NCI-H748 treated with DMSO at 0.1 percent for 48 hours (cell line): ENCODE results near the gene C1orf167.

Source experiments
- DNase-seq: peaks from one replicate; lab custom pipeline; 2025; lab: John Stamatoyannopoulos, UW

Gene C1orf167, protein sequence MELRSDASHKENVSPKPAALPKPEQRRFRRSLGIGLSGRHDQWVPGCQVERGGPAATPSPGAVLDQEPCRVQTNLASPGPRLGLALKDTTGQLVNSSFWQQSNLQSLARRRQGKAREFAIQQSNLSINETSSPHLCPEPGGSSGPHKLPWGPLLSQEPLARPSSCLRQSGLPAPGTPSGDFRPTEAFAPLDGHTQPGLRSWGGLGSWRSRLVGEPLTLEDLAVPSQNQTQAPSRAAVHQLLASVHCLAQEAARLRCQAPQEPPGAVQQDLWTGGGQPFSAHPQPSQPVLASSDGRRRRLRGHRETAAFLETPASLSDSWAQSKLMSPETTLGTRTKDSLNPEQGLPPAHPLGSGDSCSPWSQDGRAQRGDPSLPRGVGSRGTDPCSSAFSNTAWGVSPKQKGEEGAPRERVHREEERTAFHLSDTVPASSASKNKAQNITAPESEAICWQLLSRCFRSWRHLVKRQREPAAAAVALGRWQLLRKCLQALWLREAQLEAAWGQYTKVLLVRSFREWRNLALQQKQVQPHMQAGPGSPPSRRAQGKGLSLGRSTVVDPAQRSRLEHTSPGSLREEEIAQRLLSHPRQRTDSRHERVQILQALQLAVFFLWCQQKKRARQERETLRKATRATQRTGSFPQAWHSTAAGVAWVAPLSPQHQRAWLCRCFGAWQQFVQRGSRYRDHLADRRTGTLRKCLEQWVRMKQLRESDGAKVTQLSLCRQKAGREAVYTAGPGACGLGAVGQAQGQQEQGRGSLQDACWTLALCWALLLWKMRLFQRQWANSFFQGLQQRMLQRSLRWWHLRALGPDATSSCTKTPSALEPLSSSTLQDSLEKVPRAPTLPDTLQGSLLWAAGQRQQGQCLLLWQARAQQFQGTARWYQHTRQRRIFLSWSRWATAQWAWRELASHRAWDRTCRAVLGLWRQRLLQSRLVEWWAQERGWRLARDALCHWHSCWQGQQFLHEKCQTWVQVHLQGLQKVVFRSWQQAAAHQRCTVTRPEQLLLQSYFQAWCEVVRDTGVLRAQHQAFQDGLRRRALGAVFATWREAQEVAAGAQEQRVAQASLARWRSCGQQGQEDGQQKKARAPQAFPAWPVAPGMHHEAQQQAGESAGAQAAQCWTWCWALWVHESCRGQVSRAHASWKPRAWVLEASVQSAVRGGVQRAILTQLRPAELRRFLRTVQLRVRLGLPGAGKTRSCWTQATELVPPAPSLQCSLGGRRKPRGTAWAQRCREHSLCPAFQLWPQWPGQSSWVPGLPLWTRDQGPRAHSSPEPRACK (N-terminal part only)

DNA sequence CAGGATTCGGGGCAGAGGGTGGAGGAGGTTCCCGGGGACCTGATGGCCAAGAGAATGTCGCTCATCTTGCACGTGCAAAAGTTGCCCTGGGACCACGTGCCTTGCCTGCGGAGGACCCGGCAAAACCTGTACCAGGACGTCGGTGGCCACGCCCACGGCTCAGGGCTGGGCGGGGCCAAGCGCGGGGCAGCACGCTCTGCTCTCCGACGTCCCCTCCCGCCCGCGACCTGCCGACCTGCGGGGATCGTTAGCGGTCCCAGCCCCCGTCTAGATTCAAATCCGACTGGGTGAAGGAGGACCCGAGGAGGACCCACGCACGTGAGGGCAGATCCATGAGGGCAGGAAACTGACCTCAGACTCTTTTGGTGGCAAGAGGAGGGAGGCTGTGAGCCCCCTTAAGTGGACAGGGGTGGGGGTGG, at the start of gene C1orf167:
Gene C1orf167, plus strand, starts transcription at position 206 of the 419 bp plus-strand sequence. CDS start 2,208 bp downstream, outside the sequence.
- no peak for DNase-seq

DNA sequence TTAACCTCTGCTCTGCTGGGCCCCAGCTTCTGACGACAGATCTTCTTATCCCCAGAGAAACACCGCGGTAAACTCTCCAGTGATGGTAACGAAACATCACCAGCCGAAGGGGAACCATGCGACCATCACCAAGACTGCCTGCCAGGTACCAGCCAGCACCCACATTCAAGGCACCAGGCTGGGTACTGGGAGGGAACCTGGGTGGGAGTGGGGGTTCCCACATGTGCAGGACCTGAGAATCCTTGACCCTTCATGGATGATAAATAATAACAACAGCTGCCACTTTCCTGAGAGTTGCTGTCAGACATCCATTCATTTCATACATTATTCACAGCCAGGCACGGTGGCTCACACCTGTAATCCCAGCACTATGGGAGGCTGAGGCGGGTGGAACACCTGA, 49.7 kb upstream of the C1orf167 start:
- DNase-seq: no peak

DNA sequence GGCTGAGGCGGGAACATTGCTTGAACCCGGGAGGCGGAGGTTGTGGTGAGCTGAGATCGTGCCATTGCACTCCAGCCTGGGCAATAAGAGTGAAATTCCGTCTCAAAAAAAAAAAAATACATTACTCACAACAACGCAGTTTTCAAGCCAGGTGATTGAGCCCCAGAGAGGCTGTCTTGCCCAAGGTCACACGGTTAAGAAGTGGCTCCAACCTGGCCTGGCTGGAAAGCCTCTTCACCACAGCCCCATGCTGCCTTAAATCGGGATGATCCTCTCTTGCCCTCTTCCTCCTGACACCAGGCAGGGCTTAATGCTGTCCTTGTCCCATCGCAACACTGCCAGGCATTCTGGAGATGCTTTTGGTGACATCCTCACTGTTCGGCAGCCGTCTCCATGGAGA, 48.9 kb upstream of the C1orf167 start:
- DNase-seq: no peak

DNA sequence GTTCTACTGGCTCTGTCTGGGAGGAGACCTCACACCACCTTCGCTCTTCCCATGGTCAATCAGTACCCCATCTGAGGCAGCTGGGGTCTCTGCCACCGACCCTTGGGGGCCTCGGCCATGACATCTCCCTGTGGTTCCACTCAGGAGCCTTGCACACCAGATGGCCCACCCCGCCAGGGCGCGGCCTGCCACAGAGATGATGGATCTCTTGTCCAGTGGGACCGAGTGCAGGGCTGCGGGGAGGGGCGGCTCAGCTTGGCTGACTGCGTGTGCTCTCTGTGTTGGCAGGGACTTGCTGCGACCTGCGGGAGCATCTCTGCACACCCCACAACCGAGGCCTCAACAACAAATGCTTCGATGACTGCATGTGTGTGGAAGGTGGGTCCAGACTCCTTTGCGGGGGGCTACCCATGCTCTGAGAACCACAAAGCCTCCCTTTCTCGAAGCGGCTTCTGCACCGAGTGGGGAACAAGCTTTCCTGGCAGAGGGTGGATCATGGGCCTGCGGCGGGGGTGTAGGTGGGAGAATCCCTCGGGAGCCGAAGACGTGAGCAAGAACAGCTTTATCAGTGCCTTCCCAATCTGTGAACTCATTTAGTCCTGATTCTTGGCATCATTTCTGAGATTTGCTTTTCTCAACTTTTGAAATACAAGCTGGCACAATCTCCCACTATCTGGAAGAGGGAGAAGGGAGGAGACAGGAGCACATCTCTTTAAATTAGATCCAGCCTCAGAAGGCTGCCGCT, 47.0 kb upstream of the C1orf167 start:
- DNase-seq: no peak

DNA sequence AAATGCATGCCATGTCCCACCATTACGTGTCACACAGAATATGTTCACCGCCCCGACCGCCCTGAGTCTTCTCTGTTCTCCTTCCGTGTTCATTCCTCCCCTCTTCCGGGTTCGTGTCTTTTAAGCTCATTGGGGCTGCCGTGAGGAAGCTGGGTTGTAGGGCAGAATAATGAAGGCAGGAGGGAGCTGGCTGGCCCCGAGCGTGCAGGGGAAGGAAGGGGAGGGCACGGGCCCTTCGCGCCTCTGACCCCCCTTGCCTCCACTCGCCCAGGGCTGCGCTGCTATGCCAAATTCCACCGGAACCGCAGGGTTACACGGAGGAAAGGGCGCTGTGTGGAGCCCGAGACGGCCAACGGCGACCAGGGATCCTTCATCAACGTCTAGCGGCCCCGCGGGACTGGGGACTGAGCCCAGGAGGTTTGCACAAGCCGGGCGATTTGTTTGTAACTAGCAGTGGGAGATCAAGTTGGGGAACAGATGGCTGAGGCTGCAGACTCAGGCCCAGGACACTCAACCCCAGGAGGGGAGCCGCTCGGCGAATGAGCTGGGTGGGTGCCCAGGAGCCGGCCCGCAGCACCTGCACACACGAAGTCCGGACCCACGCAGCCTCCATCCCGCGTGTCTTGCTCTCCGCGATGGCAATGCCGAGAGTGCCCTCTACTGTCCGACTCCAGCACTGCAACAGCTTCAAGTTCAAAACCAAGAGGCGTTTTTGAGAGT, 42.5 kb upstream of the C1orf167 start:
- DNase-seq: peak; percentile 44

DNA sequence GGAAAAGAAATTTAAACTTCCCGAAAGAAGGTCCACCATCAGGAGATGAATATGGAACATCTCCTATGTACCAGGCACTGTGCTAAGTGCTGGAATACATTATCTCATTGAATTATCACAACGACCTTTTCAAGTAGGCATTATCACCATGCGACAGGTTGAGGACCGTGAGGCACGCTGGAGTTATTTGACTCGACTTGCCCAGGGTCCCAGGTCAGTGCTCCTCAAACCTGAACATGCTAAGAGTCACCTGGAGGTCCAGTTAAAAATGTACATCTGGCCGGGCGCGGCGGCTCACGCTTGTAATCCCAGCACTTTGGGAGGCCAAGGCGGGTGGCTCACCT, 42.0 kb upstream of the C1orf167 start:
- DNase-seq: no peak

DNA sequence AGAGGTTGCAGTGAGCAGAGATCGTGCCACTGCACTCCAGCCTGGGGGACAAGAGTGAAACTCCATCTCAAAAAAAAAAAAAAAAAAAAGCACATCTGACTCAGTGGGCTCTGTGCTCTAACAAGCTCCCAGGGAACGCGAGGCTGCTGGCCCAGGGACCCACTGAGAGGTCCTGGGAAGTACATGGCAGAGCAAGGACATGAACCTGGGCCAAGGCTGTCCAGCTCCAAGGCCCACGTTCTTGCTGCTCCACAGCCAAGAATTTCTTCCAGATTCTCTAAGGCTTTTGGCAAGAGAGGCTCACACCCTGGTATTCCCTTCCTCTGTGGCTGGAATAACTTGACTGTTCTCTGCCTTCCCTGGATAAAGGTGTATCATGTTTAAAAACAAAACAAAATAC, 41.5 kb upstream of the C1orf167 start:
- DNase-seq: no peak

DNA sequence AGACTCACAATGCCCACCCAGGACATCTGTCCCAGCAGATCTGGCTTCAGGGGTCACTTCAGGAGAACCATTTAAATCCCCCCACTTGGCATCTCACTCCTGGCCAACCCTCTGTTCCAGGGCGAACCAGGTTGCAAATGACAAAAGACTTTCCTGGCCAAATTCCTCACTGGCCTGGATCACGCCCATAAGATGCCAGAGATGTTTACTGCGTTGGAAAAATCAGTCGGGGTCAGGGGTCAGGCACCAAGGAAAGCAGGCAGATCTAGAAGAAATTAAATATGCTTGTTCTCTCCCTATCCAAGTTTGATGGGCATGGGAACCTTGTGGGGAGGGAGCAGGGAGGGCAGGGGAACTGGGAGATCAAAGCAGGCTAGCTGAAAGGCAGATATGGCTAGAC, 40.7 kb upstream of the C1orf167 start:
- DNase-seq: no peak

DNA sequence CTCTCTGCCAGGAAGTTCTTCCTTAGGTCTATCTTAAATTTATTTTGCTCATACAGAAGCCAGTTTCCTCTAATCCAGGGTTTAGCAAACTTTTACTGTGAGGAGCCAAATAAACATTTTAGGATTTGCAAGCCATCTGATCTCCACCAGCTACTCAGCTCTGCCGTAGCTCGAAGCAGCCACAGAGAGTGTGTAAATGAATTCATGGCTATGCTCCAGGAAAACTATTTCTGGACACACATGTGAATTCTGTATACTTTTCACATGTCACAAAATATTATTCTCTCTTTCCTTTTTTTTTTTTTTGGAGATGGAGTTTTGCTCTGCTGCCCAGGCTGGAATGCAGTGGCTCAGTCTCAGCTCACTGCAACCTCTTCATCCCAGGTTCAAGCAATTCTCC, 39.5 kb upstream of the C1orf167 start:
- DNase-seq: no peak

DNA sequence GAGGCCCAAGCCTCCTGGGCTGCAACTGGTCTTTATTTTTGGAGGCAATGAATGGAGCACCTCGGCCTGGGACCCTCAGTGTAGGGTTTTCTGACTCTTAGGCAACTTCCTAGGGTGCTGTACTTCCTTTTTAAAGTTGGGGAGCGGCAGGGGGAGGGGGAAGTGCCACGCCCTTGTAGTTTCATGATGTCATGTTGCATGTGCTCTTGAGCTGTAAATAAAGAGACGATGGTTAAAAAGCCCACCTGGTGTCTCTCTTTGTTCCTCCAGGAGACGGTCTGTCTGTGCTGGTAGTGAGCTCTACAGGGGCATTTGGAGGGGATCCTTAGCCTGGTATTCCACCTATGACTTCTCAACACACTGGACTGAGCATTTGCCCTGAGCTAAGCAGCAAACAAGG, 36.4 kb upstream of the C1orf167 start:
- DNase-seq: peak; percentile 35

DNA sequence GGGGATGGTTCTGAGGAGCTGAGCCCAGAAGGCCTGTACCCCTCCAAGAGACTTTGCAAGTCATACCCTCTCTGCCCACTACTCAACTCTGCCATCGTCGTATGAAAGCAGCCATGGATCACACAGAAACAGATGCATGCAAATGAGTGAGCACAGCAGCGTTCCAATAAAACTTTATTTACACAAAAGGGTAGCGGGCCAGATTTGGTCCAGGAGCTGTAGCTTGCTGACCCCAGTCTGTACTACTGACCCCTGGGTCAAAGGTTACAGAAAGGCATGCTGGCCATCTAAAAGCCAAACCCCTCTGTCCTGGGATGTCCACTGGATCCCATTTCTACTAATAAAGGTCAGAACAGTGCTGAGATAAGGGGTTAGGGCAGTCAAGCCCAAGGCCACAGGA, 34.9 kb upstream of the C1orf167 start:
- no peak for DNase-seq

DNA sequence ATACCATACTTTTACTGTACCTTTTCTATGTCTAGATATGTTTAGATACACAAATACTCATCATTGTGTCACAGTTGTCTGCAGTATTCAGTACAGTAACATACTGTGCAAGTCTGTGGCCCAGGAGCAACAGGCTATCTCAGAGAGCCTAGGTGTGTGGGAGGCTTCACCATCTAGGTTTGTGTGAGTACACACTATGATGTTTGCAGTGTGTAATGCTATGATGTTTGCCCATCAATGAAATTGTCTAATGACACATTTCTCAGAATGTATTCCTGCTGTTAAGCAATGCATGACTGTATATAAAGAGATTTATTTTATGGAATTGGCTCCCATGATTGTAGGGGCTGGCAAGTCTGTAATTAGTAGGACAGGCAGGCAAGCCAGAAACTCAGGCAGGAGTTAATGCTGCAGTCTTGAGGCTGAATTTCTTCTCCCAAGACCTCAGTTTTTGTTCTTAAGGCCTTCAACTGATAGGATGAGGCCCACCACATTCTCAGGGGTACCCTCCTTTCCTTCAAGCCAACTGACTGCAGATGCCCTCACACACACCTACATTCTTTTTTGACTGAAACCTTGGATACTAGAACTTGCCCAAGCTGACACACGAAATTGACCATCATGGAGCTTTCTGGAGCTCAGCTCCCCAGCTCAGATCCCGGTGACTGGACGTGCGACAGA, 33.7 kb upstream of the C1orf167 start:
- DNase-seq: no peak

DNA sequence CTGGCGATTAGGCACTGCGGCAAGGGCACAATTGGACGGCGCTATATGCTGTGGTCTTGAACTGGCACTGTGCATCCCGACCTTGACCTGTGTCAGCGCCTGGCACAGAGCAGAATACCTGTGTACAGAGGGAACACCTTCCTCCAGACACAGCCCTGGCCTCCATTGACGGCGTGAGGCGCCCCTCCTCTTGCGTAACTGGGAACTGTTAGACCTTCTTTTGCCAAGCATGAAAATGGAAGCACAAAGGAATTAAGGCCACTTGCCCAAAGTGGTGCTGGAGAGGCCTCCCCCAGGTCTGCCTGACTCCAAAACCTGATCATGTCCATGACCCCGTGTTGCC, 32.9 kb upstream of the C1orf167 start:
- no peak for DNase-seq

DNA sequence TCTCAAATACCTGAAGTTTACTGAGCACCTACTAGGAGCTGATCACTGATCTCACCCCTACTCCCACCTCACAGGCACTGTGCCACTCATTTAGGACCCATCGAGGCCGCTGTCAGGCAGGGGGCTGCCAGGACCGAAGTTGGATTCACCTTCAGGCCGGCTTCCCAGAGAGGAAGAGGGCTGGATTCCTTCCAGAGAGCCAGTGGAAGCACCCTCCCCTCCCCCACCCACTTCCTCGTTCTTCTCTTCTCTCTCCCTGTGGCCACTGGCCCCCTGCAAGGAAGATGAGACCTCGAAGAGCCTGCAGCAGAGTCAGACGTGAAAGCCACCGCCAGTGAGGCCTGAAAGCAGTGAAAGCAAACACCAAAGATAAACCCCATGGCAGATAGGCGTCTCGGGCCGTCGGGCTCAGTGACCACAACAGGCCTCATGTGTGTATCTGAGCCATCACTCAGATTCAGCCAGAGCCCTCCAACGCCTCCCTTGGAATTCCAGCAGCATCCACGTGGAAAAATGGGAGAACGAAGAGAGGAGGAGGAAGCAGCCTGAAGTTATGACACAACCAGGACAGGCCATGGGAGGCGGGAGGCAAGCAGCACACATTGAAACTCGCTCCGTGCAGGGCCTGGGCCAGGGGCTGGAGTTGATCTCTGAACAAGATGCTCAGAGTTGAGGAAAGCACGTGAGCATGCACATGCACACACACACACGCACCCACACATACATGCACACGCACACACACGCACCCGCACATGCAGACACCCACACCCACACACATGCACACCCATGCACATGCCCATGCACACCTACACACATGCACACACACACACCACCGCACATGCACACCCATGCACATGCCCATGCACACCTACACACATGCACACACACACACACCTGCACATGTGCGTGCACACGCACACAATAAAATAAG, 32.2 kb upstream of the C1orf167 start:
- DNase-seq: no peak

DNA sequence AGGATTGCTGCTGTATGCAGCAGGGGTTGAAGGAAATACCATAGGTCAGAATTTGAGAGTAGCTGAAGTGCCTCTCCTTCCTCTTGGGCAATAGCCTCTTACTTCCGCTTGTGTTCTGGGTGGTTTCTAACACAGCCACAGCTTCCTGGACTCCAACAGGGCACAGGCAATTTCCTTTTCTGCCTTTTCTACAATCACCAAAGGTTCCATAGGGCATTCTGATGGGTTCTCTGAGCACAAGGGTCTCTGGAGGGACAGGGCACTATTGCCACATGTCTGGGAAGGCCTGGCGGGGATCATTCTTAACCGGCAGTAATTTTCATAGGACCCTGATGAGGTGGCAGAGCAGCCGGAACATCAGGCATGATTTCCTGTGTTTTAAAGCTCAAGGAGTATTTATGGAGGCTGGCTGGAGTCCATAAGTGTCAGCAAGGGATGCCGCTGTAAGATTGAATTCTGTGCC, 31.5 kb upstream of the C1orf167 start:
- DNase-seq: no peak

DNA sequence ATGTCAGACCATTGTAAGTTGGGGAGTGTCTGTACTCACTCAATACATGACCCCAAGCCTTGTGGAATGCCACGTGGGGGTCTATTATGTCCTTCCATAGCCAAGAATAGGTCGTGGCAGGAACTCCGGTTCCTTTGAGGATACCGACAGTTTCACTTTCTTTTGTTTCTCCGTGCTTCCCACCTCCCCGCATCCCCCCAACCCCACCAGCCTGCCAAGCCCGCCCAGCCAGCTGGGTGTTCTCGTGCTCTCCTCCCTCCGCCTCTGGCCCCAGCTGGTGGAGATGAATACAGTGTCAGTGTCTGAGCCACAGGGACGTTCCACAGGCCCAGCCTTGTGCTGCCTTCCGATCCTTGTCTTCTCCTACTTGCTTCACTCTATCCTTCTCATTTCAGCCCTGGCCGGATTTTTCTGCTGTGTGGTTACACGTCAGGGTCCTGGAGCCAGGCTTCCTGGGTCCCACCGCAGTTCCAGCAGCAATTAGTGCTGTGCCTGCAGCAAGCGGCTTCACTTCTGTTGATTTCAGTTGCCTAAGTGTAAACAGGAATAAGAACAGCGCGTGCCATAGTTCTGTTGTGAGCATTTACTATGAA, 30.2 kb upstream of the C1orf167 start:
- DNase-seq: no peak

DNA sequence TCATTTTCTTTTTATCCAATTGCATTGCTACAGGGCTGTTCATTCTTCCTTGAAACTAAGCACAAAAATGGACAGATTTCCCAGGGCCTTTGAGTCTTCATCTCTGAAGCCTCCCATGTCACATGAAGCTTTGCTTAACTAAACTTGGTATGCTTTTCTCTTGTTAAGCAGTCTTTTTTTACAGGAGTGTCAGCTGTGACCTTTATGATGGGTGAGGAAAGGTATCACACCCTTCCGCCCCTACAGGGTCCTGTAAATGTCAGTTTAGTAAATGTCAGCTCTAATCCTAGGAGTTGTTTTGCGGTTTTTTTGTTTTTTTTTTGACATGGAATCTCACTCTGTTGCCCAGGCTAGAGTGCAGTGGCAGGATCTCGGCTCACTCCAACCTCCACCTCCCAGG, 28.7 kb upstream of the C1orf167 start:
- DNase-seq: no peak

DNA sequence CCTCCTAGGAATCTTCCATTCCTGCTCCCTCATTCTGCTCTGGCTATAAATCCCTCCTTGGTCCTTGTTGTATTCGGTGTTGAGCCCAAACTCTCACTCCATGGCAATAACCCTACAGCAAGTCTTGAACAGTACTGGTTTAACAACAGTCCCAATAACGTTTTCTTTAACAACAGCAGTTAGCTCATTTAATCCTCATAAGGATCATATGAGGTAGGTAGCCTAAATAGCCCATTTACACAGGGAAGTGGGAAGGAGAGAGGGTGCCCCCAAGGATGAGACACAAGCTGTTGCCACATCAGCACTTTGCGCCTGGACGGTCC, 26.5 kb upstream of the C1orf167 start:
- no peak for DNase-seq
